HepG2 (cell line): ENCODE results near the gene FAH. TPM values are rescaled to one million over a fixed set of nuclear protein-coding genes. Genes with fewer than 3 reads are reported as not detected.

Experiments used
- ATAC-seq: fragments of 200-7000 bp; cut with Tn5 transposase; 3 replicates; pipeline ENCODE4 v1.9.1; 2020; ENCODE audit warnings: mild to moderate bottlenecking, moderate library complexity
- BruUV-seq: library from RNA; stranded (reverse); fragments of 400-500 nt; replicated peaks from 2 replicates; lab custom pipeline; 2021; lab: Mats Ljungman, UMichigan
- CTCF ChIA-PET: fragments of 300-600 bp; formaldehyde crosslinking; extraction: SDS; loops from one replicate; lab custom pipeline; 2021; ENCODE audit warnings: low total read pairs, inconsistent platforms, low intra/inter-chr PET ratio; lab: Yijun Ruan, JAX
- POLR2A ChIA-PET: fragments of 350-600 bp; sonication (Branson Sonifier 250); formaldehyde crosslinking; loops from one replicate; lab custom pipeline; 2020; ENCODE audit warnings: antibody characterized with exemption, inconsistent platforms; lab: Yijun Ruan, JAX
- DNase-seq: peaks from one replicate; pipeline ENCODE4 v3.0.0-alpha.2; 2015; ENCODE audit warnings: low spot score
- FAIRE-seq: peaks from 3 replicates; lab custom pipeline; 2011; peaks lifted over from hg19 to GRCh38; lab: Jason Lieb, UNC
- H2AFZ ChIP-seq: one replicate; pipeline ENCODE4 v1.6.1; 2011; ENCODE audit warnings: low read length, inconsistent platforms
- H3K27ac ChIP-seq: fragments of 300-600 bp; 3 replicates; pipeline ENCODE4 v1.8.0; 2011; ENCODE audit warnings: mixed run types, mild to moderate bottlenecking, mixed read lengths, low read length, inconsistent platforms; ENCODE audit not compliant: insufficient read depth; ENCODE audit errors: extremely low read length
- H3K27me3 ChIP-seq, 2 experiments: fragments of 200-600 bp in 1 of 2; 2 replicates in 1 of 2; 3 replicates in 1 of 2; pipeline versions ENCODE4 v1.6.0 to v1.8.0; 2011; ENCODE audit warnings: low read length in 2 of 2, mild to moderate bottlenecking in 2 of 2, moderate library complexity in 2 of 2, inconsistent platforms in 1 of 2; ENCODE audit not compliant: insufficient read depth in 2 of 2, control insufficient read depth in 1 of 2
- H3K36me3 ChIP-seq, 2 experiments: fragments of 200-600 bp in 1 of 2; replicated peaks in 1 of 2; 2 replicates in 1 of 2; 3 replicates in 1 of 2; pipeline versions ENCODE4 v1.5.1 to v1.8.0; 2011; ENCODE audit warnings: low read length in 2 of 2, inconsistent platforms in 1 of 2; ENCODE audit not compliant: insufficient read depth in 2 of 2, control insufficient read depth in 1 of 2
- H3K4me1 ChIP-seq: 2 replicates; pipeline ENCODE4 v1.5.1; 2012; ENCODE audit warnings: low read length, inconsistent platforms; ENCODE audit not compliant: insufficient read depth
- H3K4me2 ChIP-seq: 2 replicates; pipeline ENCODE4 v1.6.0; 2011; ENCODE audit warnings: low read depth, low read length, inconsistent platforms
- H3K4me3 ChIP-seq, 3 experiments: fragments of 200-600 bp in 1 of 3; sonication (generic), shearing (Covaris generic) in 1 of 3; replicated peaks in 1 of 3; 2 replicates each; pipeline ENCODE4 v1.5.1; 2011 to 2016; ENCODE audit warnings: low read length in 3 of 3, inconsistent platforms in 2 of 3, low read depth in 2 of 3, mild to moderate bottlenecking in 2 of 3, control low read depth in 1 of 3, mixed read lengths in 1 of 3; ENCODE audit not compliant: insufficient read depth in 1 of 3
- H3K79me2 ChIP-seq: one replicate; pipeline ENCODE4 v1.6.1; 2011; ENCODE audit warnings: low read length, inconsistent platforms; ENCODE audit not compliant: insufficient read depth
- H3K9ac ChIP-seq: 2 replicates; pipeline ENCODE4 v1.6.0; 2011; ENCODE audit warnings: mild to moderate bottlenecking, low read depth, low read length, inconsistent platforms; ENCODE audit not compliant: insufficient read depth
- H3K9me3 ChIP-seq: 2 replicates; pipeline ENCODE4 v1.5.1; 2012; ENCODE audit warnings: mild to moderate bottlenecking, low read length
- H4K20me1 ChIP-seq: 2 replicates; pipeline ENCODE4 v1.6.0; 2011; ENCODE audit warnings: inconsistent platforms, mild to moderate bottlenecking, low read length, moderate library complexity; ENCODE audit not compliant: insufficient read depth
- BCL6 ChIP-seq: IDR thresholded peaks from 2 replicates; pipeline ENCODE4 v1.6.1; 2016; ENCODE audit warnings: missing genetic modification reagents, missing compliant biosample characterization
- CREB1 ChIP-seq, 2 experiments: fragments of 450-650 bp in 1 of 2; IDR thresholded peaks; 2 replicates each; pipeline ENCODE4 v1.6.1; 2016 to 2017; ENCODE audit warnings: control low read depth in 1 of 2, mild to moderate bottlenecking in 1 of 2, missing compliant biosample characterization in 1 of 2, missing genetic modification characterization in 1 of 2
- ELF1 ChIP-seq: sonication (generic); formaldehyde crosslinking; IDR thresholded peaks from 2 replicates; pipeline ENCODE4 v1.4.0; 2020; ENCODE audit warnings: missing genetic modification reagents
- FOXO1 ChIP-seq: sonication (generic); formaldehyde crosslinking; IDR thresholded peaks from 2 replicates; pipeline ENCODE4 v1.4.0; 2020; ENCODE audit warnings: missing genetic modification reagents
- GPN1 ChIP-seq: sonication (generic); formaldehyde crosslinking; IDR thresholded peaks from 2 replicates; pipeline ENCODE4 v1.5.1; 2020; ENCODE audit warnings: missing genetic modification reagents, borderline replicate concordance
- HNRNPK ChIP-seq: fragments of 200-400 bp; formaldehyde crosslinking; IDR thresholded peaks from 2 replicates; pipeline ENCODE4 v1.6.1; 2018; ENCODE audit warnings: low read length, low read depth, moderate library complexity, mild to moderate bottlenecking; ENCODE audit not compliant: poor library complexity, severe bottlenecking
- NR1H2 ChIP-seq: sonication (generic); formaldehyde crosslinking; IDR thresholded peaks from 2 replicates; pipeline ENCODE4 v1.8.1; 2022; ENCODE audit warnings: low read depth, missing genetic modification reagents, borderline replicate concordance
- PAF1 ChIP-seq: IDR thresholded peaks from 2 replicates; pipeline ENCODE4 v1.6.1; 2016; ENCODE audit warnings: missing genetic modification reagents, missing compliant biosample characterization
- POLR2A ChIP-seq, 2 experiments: IDR thresholded peaks; 2 replicates each; pipeline ENCODE4 v1.6.1; 2011; ENCODE audit warnings: low read depth in 2 of 2, low read length in 2 of 2, mild to moderate bottlenecking in 1 of 2, moderate library complexity in 1 of 2; ENCODE audit not compliant: insufficient read depth in 1 of 2
- REL ChIP-seq: sonication (generic); formaldehyde crosslinking; conservative IDR thresholded peaks from 2 replicates; pipeline ENCODE4 v1.8.0; 2022; ENCODE audit warnings: mild to moderate bottlenecking, missing genetic modification reagents, moderate library complexity
- THYN1 ChIP-seq: sonication (generic); formaldehyde crosslinking; IDR thresholded peaks from 2 replicates; pipeline ENCODE4 v1.8.1; 2023; ENCODE audit warnings: low read depth, mild to moderate bottlenecking, moderate library complexity, missing genetic modification reagents, borderline replicate concordance
- ZNF674 ChIP-seq: sonication (generic); formaldehyde crosslinking; IDR thresholded peaks from 2 replicates; pipeline ENCODE4 v1.5.0; 2020; ENCODE audit warnings: low read depth, mild to moderate bottlenecking, missing genetic modification reagents
- WGBS: methylation state at CpG from one replicate; pipeline ENCODE4 v1.1.6; 2017; ENCODE audit warnings: low lambda C conversion rate; 5-methylcytosine and 5-hydroxymethylcytosine counted together
- in situ Hi-C: cut with HindIII; loops from 2 replicates; pipeline ENCODE4 v1.10.0; 2017; ENCODE audit warnings: low pct_unique_long_range_greater_than_20kb; ENCODE audit not compliant: extremely low pct_ligation_motif_present
- intact Hi-C: fragments of 100-400 bp; cut with micrococcal nuclease; formaldehyde crosslinking; loops from one replicate; pipeline ENCODE4 v1.10.0; 2022; ENCODE audit not compliant: unreplicated experiment
- polyA plus RNA-seq, 8 experiments: library from polyadenylated mRNA; depleted of rRNA in 3 of 8; stranded (reverse) in 7 of 8; unstranded in 1 of 8; fragments of >200 nt; fragmentation: Illumina TruSeq in 4 of 8; extraction: Trizol in 4 of 8; gene quantifications; 2 replicates each; pipeline versions ENCODE4 v1.2.1 to v1.2.3, GENCODE V29; 2011 to 2016; ENCODE audit warnings: low read depth in 4 of 8, missing spikeins in 1 of 8, mixed read lengths in 1 of 8; ENCODE audit not compliant: insufficient read depth in 1 of 8
- total RNA-seq, 5 experiments: library from RNA; depleted of rRNA; stranded (reverse); fragments of >200 nt; fragmentation: Illumina TruSeq; extraction: Trizol; gene quantifications; 2 replicates each; pipeline ENCODE4 v1.2.3, GENCODE V29; 2016; ENCODE audit warnings: low read depth in 1 of 5
- TF ChIP-seq, protein P1 (sequence below): IDR thresholded peaks from 2 replicates; pipeline ENCODE4 v1.6.1; 2016
- TF ChIP-seq, protein P2 (sequence below): IDR thresholded peaks from 2 replicates; pipeline ENCODE4 v1.6.1; 2016; ENCODE audit warnings: missing genetic modification reagents, missing compliant biosample characterization

The FAH gene
- total and polyA plus RNA-seq, 2 of the 13 experiments (the other 11 are each of a cell fraction or from before 2014, with no cell fraction given): 36.6 to 75.0 TPM

DNA sequence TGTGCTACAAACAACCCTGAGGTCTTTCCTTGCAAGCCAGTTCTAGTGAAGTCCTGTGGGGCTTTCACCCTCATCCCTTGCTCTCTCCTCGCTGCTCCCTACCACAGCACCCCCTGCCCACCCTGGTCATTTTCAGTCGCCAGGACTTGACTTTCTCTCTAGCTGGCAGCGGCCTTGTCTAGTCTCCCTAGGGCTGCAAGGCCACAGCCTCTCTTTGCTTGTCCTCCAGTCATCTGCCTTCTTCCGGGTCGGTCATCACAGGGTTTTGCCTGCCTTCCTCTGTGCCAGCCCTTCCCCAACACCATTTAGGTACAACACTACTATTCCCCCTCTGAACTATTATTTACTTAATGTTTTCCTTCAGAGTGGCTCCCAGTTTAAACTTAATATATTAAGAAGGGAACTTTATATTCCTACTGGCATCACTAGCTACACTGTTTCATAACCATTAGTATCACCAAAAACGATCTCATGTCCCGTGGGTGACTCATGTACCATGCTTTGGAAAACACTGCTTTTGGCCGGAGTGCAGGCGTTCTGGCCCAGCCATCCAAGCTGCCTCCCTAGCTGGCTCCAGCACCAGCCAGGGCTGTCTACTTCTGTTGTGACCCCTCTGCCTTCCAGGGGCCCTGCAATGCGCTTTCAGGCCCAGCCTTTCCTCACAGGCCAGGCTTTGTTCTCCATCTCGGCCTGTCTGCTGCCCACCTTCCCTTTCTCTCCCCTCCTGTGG is 21.4 kb downstream of the FAH start:
- intact Hi-C loops: loop anchor here (5.0 kb wide), 2 partner anchors 102 to 133 kb away; no protein-coding TSS in a partner anchor
- ATAC-seq (no peak), FAIRE-seq (no peak)

More for the DNA sequence above, 21.4 kb downstream of the FAH start:
- Histone ChIP-seq H3K9ac (no peak overlapping the region), H2AFZ (no peak overlapping the region), H3K4me3 (no peak overlapping the region), H3K4me1 (peaks cover 26% of the 10 kb centered on the region), H3K4me2 (no peak overlapping the region), H4K20me1 (no peaks in the 10 kb centered on the region), H3K27ac (no peak overlapping the region)
- ChIA-PET POLR2A (interaction anchor here (1.0 kb wide), 2 partner anchors 21 to 103 kb away, joined by 3 read pairs; partner anchors contain the start of gene FAH), CTCF (interaction anchor here (1.6 to 1.8 kb wide), 3 partner anchors 83 to 793 kb away, joined by 5 to 8 read pairs (median 6); no protein-coding TSS in a partner anchor)
- in situ Hi-C loops: loop anchor here (5.0 to 25.0 kb wide), 2 partner anchors 112 to 287 kb away; partner anchors contain the start of gene MTHFS
- BruUV-seq: no TSS peak
- TF ChIP-seq FOXO1 (CRISPR knock-in tag) (no peak), REL (no peak), THYN1 (CRISPR knock-in tag) (no peak), NR1H2 (CRISPR knock-in tag) (no peak), ELF1 (no peak), ZNF674 (CRISPR knock-in tag) (no peak), GPN1 (no peak), POLR2A (IDR thresholded peaks at IDR 0.05; ENCODE audit: insufficient read depth in 1 of 2, low read depth in 2 of 2, low read length in 2 of 2) (no peak), CREB1 (IDR thresholded peaks at IDR 0.05) (no peak), CREB1 (CRISPR knock-in tag; IDR thresholded peaks at IDR 0.05) (no peak), HNRNPK (no peak), PAF1 (CRISPR knock-in tag) (no peak), BCL6 (CRISPR knock-in tag) (no peak)
- TF ChIP-seq, protein P1, sequence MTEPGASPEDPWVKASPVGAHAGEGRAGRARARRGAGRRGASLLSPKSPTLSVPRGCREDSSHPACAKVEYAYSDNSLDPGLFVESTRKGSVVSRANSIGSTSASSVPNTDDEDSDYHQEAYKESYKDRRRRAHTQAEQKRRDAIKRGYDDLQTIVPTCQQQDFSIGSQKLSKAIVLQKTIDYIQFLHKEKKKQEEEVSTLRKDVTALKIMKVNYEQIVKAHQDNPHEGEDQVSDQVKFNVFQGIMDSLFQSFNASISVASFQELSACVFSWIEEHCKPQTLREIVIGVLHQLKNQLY (CRISPR knock-in tag): no peak
- TF ChIP-seq, protein P2, sequence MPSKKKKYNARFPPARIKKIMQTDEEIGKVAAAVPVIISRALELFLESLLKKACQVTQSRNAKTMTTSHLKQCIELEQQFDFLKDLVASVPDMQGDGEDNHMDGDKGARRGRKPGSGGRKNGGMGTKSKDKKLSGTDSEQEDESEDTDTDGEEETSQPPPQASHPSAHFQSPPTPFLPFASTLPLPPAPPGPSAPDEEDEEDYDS (CRISPR knock-in tag): no peak
- TF ChIP-seq, all 625 proteins: peak for 0
- H3K36me3 ChIP-seq: peaks cover 5 to 41% of the 10 kb centered on the region in 2 experiments; a peak in 4 of 5 replicates
- no peak for DNase-seq
- WGBS: 96% methylated on average over 11 of the region's 11 CpGs
- no peaks in the 10 kb centered on the region; a peak in 1 of 5 replicates for H3K27me3 ChIP-seq
- no peaks in the 10 kb centered on the region for H3K79me2 ChIP-seq
- no peaks in the 10 kb centered on the region for H3K9me3 ChIP-seq
